ENCODE measurements around the gene FAM83F.

DNA sequence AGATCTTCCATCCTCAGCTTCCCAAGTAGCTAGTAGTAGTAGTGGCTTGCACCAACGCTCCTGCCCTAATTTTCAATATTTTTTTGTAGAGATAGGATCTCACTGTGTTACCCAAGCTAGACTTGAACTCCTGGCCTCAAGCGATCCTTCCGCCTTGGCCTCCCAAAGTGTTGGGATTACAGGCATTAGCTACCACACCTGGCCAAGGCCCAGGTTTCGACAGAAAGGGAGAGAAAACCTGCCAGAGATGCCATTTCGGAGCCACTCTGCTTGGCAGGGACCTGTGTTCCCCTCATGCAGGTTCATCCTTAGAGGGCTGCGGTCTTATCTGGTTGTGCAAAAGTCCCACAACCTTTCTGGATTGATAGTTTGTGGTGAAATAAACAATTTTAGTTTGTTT is 41.4 kb downstream of the FAM83F start:
- TF ChIP-seq TCF7 (CRISPR knock-in tag; IDR thresholded peaks at IDR 0.05; ENCODE audit: low read depth) (no peak), CREM (CRISPR knock-in tag; IDR thresholded peaks at IDR 0.05) (no peak)

All from WTC11 (cell line).